Body of pancreas (tissue), 4 donors: ENCODE data around the gene RCN2.

Experiments
- POLR2A ChIP-seq, 3 donors: fragments of 450-650 bp; IDR thresholded peaks; one replicate each; pipeline ENCODE4 v1.6.1; 2016; ENCODE audit warnings: antibody characterized with exemption in 3 of 3, mild to moderate bottlenecking in 2 of 3
- TF ChIP-seq, protein P1 (sequence below), 7 experiments: fragments of 450-650 bp in 4 of 7; fragments of 200-600 bp in 3 of 7; sonication (generic) in 3 of 7; IDR thresholded peaks; one replicate each; pipeline ENCODE4 v1.5.1; 2016 to 2019; ENCODE audit warnings: antibody characterized with exemption in 7 of 7

DNA sequence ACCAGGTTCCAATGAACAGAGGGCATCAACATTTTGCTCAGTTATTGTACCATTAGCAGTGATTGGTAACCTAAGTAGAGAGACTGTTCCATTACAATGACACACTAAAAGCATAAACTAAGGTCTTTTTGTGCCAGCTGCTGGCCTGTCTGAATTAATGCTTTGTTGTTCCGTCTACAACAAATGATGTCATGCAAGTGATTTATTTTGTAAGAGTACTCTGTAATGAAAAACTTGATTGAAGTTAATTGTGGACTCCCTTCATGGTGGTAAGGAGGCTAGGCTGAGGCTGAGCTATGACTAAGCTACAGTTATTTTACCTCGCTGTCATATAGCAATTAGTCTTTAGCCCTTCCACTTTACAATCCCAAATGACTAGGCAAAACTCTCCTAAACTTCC lies 23.2 kb downstream of the RCN2 start:
- TF ChIP-seq, protein P1, sequence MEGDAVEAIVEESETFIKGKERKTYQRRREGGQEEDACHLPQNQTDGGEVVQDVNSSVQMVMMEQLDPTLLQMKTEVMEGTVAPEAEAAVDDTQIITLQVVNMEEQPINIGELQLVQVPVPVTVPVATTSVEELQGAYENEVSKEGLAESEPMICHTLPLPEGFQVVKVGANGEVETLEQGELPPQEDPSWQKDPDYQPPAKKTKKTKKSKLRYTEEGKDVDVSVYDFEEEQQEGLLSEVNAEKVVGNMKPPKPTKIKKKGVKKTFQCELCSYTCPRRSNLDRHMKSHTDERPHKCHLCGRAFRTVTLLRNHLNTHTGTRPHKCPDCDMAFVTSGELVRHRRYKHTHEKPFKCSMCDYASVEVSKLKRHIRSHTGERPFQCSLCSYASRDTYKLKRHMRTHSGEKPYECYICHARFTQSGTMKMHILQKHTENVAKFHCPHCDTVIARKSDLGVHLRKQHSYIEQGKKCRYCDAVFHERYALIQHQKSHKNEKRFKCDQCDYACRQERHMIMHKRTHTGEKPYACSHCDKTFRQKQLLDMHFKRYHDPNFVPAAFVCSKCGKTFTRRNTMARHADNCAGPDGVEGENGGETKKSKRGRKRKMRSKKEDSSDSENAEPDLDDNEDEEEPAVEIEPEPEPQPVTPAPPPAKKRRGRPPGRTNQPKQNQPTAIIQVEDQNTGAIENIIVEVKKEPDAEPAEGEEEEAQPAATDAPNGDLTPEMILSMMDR (IDR thresholded peaks at IDR 0.05): no peak
- TF ChIP-seq POLR2A (IDR thresholded peaks at IDR 0.05): no peak
